ENCODE measurements around the gene IGLL1.
"Not testable (repeated sequence)": the region's sequence is repeated elsewhere in the genome, so short reads cannot be mapped to it uniquely, and the experiment has no call there.

GRCh38 chr22:23573106-23573505 is 7.0 kb downstream of the IGLL1 start:
- not testable (repeated sequence) for TF ChIP-seq EP300, POLR2A, CTCF (IDR thresholded peaks at IDR 0.05)
